ENCODE measurements around the gene GLDC.

GRCh38 chr9:6609497-6610016 is 36.0 kb downstream of the GLDC start:
- TF ChIP-seq CTCF (IDR thresholded peaks at IDR 0.05) (no peak), EZH2 (IDR thresholded peaks at IDR 0.05) (no peak)

Measured in neural progenitor cell (in vitro differentiated cells).